Measurements from ENCODE around the gene MRPL23. TPM values are rescaled to one million over a fixed set of nuclear protein-coding genes. Genes with fewer than 3 reads are reported as not detected.
A peak's percentile ranks its signal among the peaks of the same experiment; 100 is the strongest.

MRPL23 gene
- total RNA-seq, 6 experiments from 2014 or later: 23.1 to 121 (median 36.4) TPM

DNA sequence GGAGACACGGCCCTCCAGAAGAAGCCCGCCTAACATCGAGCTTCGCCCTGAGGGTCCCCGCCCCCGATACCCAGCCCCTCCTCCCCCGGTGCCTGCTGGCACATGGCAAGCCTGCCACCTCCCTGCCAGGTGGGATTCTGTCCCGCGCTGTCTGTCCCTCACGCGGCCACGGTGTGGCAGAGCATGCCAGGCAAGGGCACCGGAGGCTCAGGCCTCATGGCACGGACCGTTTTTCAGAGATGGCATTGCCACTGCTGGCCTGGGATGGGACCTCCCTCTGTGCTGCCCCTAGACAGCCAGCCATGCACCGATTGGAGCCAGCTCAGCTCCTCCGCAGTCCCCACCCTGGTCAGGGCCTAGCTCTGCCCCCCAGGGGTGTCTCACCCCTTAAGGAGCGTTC lies 19.4 kb downstream of the MRPL23 start:
- ATAC-seq: no peak
- intact Hi-C loops (cut with DNase I): no loop called here

GRCh38 chr11:1967641-1968225 lies 20.6 kb downstream of the MRPL23 start:
- H3K27me3 ChIP-seq: no peaks in the 10 kb centered on the region
- H3K9me3 ChIP-seq: no peaks in the 10 kb centered on the region
- ATAC-seq: peak in 1 of 4 donors; percentile 18
- H3K36me3 ChIP-seq: no peaks in the 10 kb centered on the region
- no peak overlapping the region for H3K4me3 ChIP-seq
- no peak for TF ChIP-seq CTCF (IDR thresholded peaks at IDR 0.05)
- no peak for TF ChIP-seq POLR2A (IDR thresholded peaks at IDR 0.05)
- no peak for DNase-seq
- no peaks in the 10 kb centered on the region for H3K4me1 ChIP-seq
- WGBS (ENCODE audit: insufficient coverage, low coverage, low lambda C conversion rate, missing lambda C conversion rate): no CpG with 5 or more reads among the region's 21 CpGs
- intact Hi-C loops (cut with DNase I): no loop called here
- no peak overlapping the region for H3K27ac ChIP-seq

More for the DNA sequence above, 19.4 kb downstream of the MRPL23 start:
- no peaks in the 10 kb centered on the region for H3K36me3 ChIP-seq
- TF ChIP-seq CTCF (IDR thresholded peaks at IDR 0.05): no peak
- TF ChIP-seq POLR2A (IDR thresholded peaks at IDR 0.05): no peak
- no CpG with 5 or more reads among the region's 18 CpGs for WGBS (ENCODE audit: insufficient coverage, low coverage, low lambda C conversion rate, missing lambda C conversion rate)
- no peak overlapping the region for H3K4me3 ChIP-seq
- no peaks in the 10 kb centered on the region for H3K9me3 ChIP-seq
- H3K27me3 ChIP-seq: no peaks in the 10 kb centered on the region
- no peak overlapping the region for H3K27ac ChIP-seq
- H3K4me1 ChIP-seq: no peaks in the 10 kb centered on the region
- DNase-seq: peak in 1 of 3 donors; percentile 23

- no peaks in the 10 kb centered on the region for H3K4me1 ChIP-seq
- ATAC-seq (peak in 2 of 4 donors; percentile 36 to 54), DNase-seq (peak in 1 of 3 donors; percentile 3)
- H3K27me3 ChIP-seq: no peaks in the 10 kb centered on the region
- no peaks in the 10 kb centered on the region for H3K9me3 ChIP-seq
- no peaks in the 10 kb centered on the region for H3K36me3 ChIP-seq
- WGBS (ENCODE audit: insufficient coverage, low coverage, low lambda C conversion rate, missing lambda C conversion rate): no CpG with 5 or more reads among the region's 24 CpGs
- no peak for TF ChIP-seq CTCF (IDR thresholded peaks at IDR 0.05)
- TF ChIP-seq POLR2A (IDR thresholded peaks at IDR 0.05): no peak
- H3K27ac ChIP-seq: no peak overlapping the region
- intact Hi-C loops (cut with DNase I): no loop called here
- H3K4me3 ChIP-seq: no peak overlapping the region
Observed at GRCh38 chr11:1968454-1969002, 21.4 kb downstream of the MRPL23 start.

- Histone ChIP-seq H3K4me3 (no peak overlapping the region), H3K4me1 (no peaks in the 10 kb centered on the region), H3K9me3 (no peaks in the 10 kb centered on the region), H3K27ac (no peak overlapping the region), H3K36me3 (no peaks in the 10 kb centered on the region), H3K27me3 (no peaks in the 10 kb centered on the region)
- intact Hi-C loops (cut with DNase I): no loop called here
- TF ChIP-seq POLR2A (IDR thresholded peaks at IDR 0.05) (no peak), CTCF (IDR thresholded peaks at IDR 0.05) (no peak)
- peak; percentile 26 to 56 (median 40) for ATAC-seq
- DNase-seq: no peak
- WGBS (ENCODE audit: insufficient coverage, low coverage, low lambda C conversion rate, missing lambda C conversion rate): no CpG with 5 or more reads among the region's 21 CpGs
Observed at GRCh38 chr11:1969035-1969434, 21.9 kb downstream of the MRPL23 start.
